Psoas muscle (tissue), 8 donors: Measurements from ENCODE around the gene ARID3C. TPM values are rescaled to one million over a fixed set of nuclear protein-coding genes. Genes with fewer than 3 reads are reported as not detected.
A peak's percentile ranks its signal among the peaks of the same experiment; 100 is the strongest.

Source experiments
- ATAC-seq, 4 donors: fragments of 200-7000 bp; cut with Tn5 transposase; one replicate each; pipeline ENCODE4 v1.9.1; 2020; ENCODE audit warnings: moderate library complexity in 3 of 4, mild to moderate bottlenecking in 2 of 4
- DNase-seq, 2 donors: peaks; one replicate each; pipeline ENCODE4 v3.0.0-alpha.2; 2020
- H3K27ac ChIP-seq: fragments of 200-600 bp; one replicate; pipeline ENCODE4 v1.8.0; 2022
- H3K27me3 ChIP-seq, 3 donors: fragments of 200-600 bp in 1 of 3; one replicate each; pipeline versions ENCODE4 v1.6.1 to v1.8.0; 2013 to 2022; ENCODE audit warnings: low read length in 2 of 3, mild to moderate bottlenecking in 2 of 3, moderate library complexity in 1 of 3; ENCODE audit not compliant: insufficient read depth in 3 of 3
- H3K36me3 ChIP-seq, 2 donors: fragments of 200-600 bp in 1 of 2; one replicate each; pipeline versions ENCODE4 v1.6.1 to v1.8.0; 2013 to 2022; ENCODE audit warnings: low read depth in 1 of 2, mild to moderate bottlenecking in 1 of 2, moderate library complexity in 1 of 2; ENCODE audit not compliant: insufficient read depth in 1 of 2
- H3K4me1 ChIP-seq: fragments of 200-600 bp; one replicate; pipeline ENCODE4 v1.8.0; 2022
- H3K4me3 ChIP-seq: fragments of 200-600 bp; one replicate; pipeline ENCODE4 v1.8.0; 2022; ENCODE audit warnings: mild to moderate bottlenecking
- H3K9me3 ChIP-seq: fragments of 200-600 bp; one replicate; pipeline ENCODE4 v1.8.0; 2022
- CTCF ChIP-seq: fragments of 200-600 bp; IDR thresholded peaks from one replicate; pipeline ENCODE4 v1.8.0; 2022; ENCODE audit warnings: antibody characterized with exemption
- WGBS, 3 donors: extraction: QIAGEN DNeasy Blood & Tissue Kit; methylation state at CpG; one replicate each; pipeline versions ENCODE4 v1.1.6 to v1.1.7; 2013; 5-methylcytosine and 5-hydroxymethylcytosine counted together
- intact Hi-C, 2 donors: fragments of 100-400 bp; cut with DNase I; formaldehyde crosslinking; loops; one replicate each; pipeline versions ENCODE4 v1.11.0 to v1.14.2; 2022
- polyA plus RNA-seq, 3 donors: library from polyadenylated mRNA; stranded (reverse); fragments of 200-250 nt; gene quantifications; one replicate each; pipeline ENCODE4 v1.2.3, GENCODE V29; 2013
- total RNA-seq, 4 donors: library from RNA; stranded (reverse); fragmentation: NEBNext Ultra II Directional in 2 of 4; extraction: Animal tissue kit (Norgen Biotek cat#: 25700) in 2 of 4; gene quantifications; one replicate each; pipeline versions ENCODE4 v1.2.1 to v1.2.4, GENCODE V29; 2021 to 2023
- donor health status: healthy with polysubstance abuse.
- donor health status: DM: no; HTN: no; CAD: no; lungs with moderate emphysema.
- donor health status: Bipolar disorder and iron deficiency.
- donor health status: healthy.
- donor health status: DM: yes; HTN: yes; CAD: no.
- donor health status: DM: no; HTN: no; CAD: no.
- donor health status: DM: no; HTN: no; CAD: no.
- donor health status: DM: yes; HTN: yes; CAD: no.

ARID3C gene
- total and polyA plus RNA-seq, 7 donors = 0.16 TPM; not detected in 6

- DNase-seq (no peak), ATAC-seq (no peak)
- no peak for TF ChIP-seq CTCF
- H3K4me3 ChIP-seq = no peak overlapping the region
- H3K27me3 ChIP-seq = peaks cover 0 to 4% (median 2%) of the 10 kb centered on the region in 3 donors
- H3K9me3 ChIP-seq = no peaks in the 10 kb centered on the region
- peaks cover 0 to 30% of the 10 kb centered on the region in 2 donors for H3K36me3 ChIP-seq
- no peak overlapping the region for H3K27ac ChIP-seq
- intact Hi-C loops = no loop called here
- 43 to 75% (median 68%) methylated on average over 12 to 17 of the region's 17 CpGs for WGBS, 3 donors
- H3K4me1 ChIP-seq = peaks cover 14% of the 10 kb centered on the region
Observed at GRCh38 chr9:34579104-34579807, 49.6 kb downstream of the ARID3C start.

- H3K4me3 ChIP-seq = peak overlapping the region; percentile 33
- H3K9me3 ChIP-seq = no peaks in the 10 kb centered on the region
- H3K27ac ChIP-seq = no peak overlapping the region
- DNase-seq (no peak), ATAC-seq (peak; percentile 23 to 50 (median 32))
- H3K36me3 ChIP-seq = peaks cover 0 to 30% of the 10 kb centered on the region in 2 donors
- H3K27me3 ChIP-seq = peaks cover 0 to 4% (median 2%) of the 10 kb centered on the region in 3 donors
- WGBS, 3 donors = 51 to 59% (median 54%) methylated on average over 27 to 28 of the region's 28 CpGs
- intact Hi-C loops = no loop called here
- peaks cover 10% of the 10 kb centered on the region for H3K4me1 ChIP-seq
- no peak for TF ChIP-seq CTCF
Observed at GRCh38 chr9:34578241-34579103, 50.4 kb downstream of the ARID3C start.

GRCh38 chr9:34577400-34578240 lies 51.2 kb downstream of the ARID3C start:
- Histone ChIP-seq H3K36me3 (peaks cover 0 to 30% of the 10 kb centered on the region in 2 donors), H3K27me3 (peaks cover 0 to 4% (median 2%) of the 10 kb centered on the region in 3 donors), H3K9me3 (no peaks in the 10 kb centered on the region), H3K27ac (no peak overlapping the region), H3K4me3 (peak overlapping the region; percentile 33), H3K4me1 (peaks cover 10% of the 10 kb centered on the region)
- 32 to 46% (median 36%) methylated on average over 25 to 58 of the region's 62 CpGs for WGBS, 3 donors
- DNase-seq (no peak), ATAC-seq (no peak)
- intact Hi-C loops = no loop called here
- TF ChIP-seq CTCF = no peak

- Histone ChIP-seq H3K4me3 (no peak overlapping the region), H3K27ac (no peak overlapping the region), H3K9me3 (no peaks in the 10 kb centered on the region), H3K4me1 (peaks cover 9% of the 10 kb centered on the region), H3K27me3 (peaks cover 0 to 4% (median 2%) of the 10 kb centered on the region in 3 donors), H3K36me3 (peaks cover 0 to 30% of the 10 kb centered on the region in 2 donors)
- intact Hi-C loops = no loop called here
- ATAC-seq (no peak), DNase-seq (no peak)
- TF ChIP-seq CTCF = no peak
- 73 to 74% (median 74%) methylated on average over 14 of the region's 14 CpGs for WGBS, 3 donors
Observed at GRCh38 chr9:34576597-34577399, 52.1 kb downstream of the ARID3C start.
